ENCODE results near the gene HMGB1.
A peak's percentile ranks its signal among the peaks of the same experiment; 100 is the strongest.

Gene HMGB1

DNA sequence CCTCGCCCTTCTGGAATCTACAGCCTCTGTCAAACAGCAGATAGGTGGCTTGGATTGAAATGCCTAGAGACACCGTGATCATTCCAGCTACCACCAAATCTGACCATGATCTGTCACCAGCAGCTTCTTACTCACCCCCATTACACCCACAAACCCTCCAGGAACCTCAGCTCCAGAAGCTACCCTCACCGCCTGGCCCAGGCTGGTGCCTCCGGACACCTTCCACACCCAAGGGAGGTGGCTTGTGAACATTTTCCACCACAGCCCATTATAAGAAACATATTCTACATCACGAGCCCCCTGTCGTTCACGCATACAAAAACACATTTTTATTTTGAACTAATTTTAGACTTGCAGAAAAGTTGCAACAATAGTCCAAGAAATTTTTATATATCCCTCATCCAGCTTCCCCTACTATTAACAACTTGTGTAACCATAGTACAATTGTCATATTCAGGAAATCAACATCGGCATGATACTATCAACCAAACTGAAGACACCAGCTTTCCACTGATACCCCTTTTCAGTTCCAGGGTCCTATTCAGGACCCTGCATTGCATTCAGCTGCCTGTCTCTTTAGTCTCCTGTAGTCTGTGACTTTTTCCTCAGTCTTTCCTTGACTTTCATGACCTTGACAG lies 58.8 kb downstream of the HMGB1 start:
- peaks cover 0 to 4% (median 0%) of the 10 kb centered on the region in 5 donors for H3K27me3 ChIP-seq (ENCODE audit: control insufficient read depth in 5 of 5, insufficient read depth in 4 of 5, low read length in 5 of 5)
- peak overlapping the region; percentile 84 for H3K27ac ChIP-seq (ENCODE audit: low read depth, low read length)
- H3K9me3 ChIP-seq (ENCODE audit: control insufficient read depth in 5 of 5, low read length in 5 of 5): peaks cover 0 to 5% (median 0%) of the 10 kb centered on the region in 5 donors
- H3K4me1 ChIP-seq (ENCODE audit: control insufficient read depth in 5 of 5, insufficient read depth in 5 of 5, low read length in 5 of 5): peaks cover 19 to 63% (median 58%) of the 10 kb centered on the region in 5 donors
- H3K36me3 ChIP-seq (ENCODE audit: control insufficient read depth in 5 of 5, insufficient read depth in 5 of 5, low read length in 5 of 5): peaks cover 0 to 2% (median 0%) of the 10 kb centered on the region in 5 donors
- H3K9ac ChIP-seq (ENCODE audit: low read length in 5 of 5): no peak overlapping the region
- no peak overlapping the region for H3K4me3 ChIP-seq (ENCODE audit: low read depth in 1 of 5, low read length in 5 of 5)

Measured in subcutaneous abdominal adipose tissue (tissue), 5 donors.